Activated CD4-positive, alpha-beta T cell treated with anti-CD3 and anti-CD28 coated beads, Interleukin-2, amount 50 U/mL, for 48 hours (primary cell): ENCODE measurements around the gene AQP2.

Experiments
- DNase-seq, 2 experiments: peaks; one replicate each; pipeline ENCODE4 v3.0.0-alpha.2; 2020

AQP2 gene

DNA sequence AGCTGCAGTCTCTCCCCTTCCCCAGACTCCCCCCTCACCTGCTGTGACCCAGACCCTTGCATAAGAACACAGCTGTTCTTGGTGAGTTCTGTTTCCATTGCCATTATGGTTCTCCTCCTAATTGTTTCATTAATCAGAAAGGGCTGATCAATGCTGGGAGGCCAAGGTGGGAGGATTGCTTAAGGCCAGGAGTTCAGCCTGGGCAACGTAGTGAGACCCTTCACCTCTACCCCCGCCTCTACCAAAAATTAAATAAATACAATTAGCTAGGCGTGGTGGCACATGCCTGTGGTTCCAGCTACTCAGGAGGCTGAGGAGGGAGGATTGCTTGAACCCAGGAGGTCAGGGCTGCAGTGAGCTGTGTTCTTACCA lies 29.6 kb upstream of the AQP2 start:
- DNase-seq = no peak

GRCh38 chr12:49921299-49921698 lies 29.2 kb upstream of the AQP2 start:
- no peak for DNase-seq

GRCh38 chr12:49921936-49922335 lies 28.6 kb upstream of the AQP2 start:
- DNase-seq = no peak

GRCh38 chr12:49922349-49923034 lies 28.0 kb upstream of the AQP2 start:
- DNase-seq = no peak

DNA sequence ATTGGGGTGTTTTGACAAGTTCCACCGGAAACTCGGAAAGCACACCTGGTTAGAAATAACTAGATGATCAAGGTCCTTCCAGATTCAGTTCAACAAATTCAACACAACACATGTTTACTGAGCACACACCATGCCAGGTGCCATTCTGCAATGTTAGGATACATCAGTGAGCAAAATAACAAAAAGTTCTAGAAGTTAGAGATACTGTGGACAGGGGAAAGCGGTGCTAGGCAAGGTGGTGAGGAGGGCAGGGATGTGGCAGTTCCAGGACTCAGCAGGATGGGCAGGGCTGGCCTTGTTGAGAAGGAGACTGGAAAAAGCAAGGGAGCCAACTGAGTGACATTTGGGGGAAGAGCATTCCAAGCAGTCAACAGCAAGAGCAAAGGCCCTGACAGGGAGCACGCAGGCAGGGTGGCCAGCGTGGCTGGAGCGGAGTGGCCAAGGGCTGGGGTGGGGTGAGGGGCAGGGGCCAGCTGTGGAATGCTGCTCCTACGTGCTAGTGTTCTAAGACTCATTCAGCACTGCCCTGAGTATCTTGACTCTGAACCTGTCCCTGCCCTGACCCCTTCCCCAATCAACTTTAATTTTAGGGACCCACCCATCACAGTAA lies 27.4 kb upstream of the AQP2 start:
- DNase-seq = no peak

DNA sequence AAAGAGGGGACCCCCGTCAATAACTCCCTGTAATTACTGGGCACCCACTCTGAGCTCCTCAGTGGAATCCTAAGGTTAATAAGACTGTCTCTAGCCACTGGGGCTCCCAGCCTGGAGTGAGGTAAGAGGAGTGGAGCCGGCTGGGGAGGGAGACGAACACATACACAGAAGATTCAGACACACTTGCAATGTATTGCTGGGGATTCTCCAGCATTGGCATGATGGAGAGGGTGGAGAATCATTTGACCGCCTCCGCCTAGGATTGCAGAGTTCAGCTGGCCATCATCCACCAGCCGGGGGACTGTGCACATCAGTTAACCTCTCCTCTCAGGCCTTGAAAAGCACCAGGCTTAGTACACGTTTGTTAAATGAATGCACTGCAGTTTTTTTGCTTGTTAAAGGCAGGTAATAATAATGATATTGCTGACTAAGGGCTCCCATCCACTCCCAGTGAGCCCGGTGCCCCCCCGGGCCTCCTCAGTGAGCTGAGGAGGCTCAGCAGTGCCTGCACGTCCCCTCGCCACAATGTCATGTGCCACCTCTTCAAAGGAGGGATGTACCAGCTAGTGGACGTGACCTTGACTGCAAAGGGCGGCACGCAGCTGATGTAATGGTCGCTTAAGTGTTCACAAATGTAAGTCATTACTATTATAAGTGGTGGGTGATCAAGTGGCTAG lies 26.5 kb upstream of the AQP2 start:
- no peak for DNase-seq

- DNase-seq = no peak
These were observed 25.8 kb upstream of the AQP2 start for GRCh38 chr12:49924628-49925246.

- DNase-seq = no peak
These were observed 24.9 kb upstream of the AQP2 start for GRCh38 chr12:49925433-49926204.

- no peak for DNase-seq
These were observed 22.1 kb upstream of the AQP2 start for GRCh38 chr12:49928471-49928870.

- no peak for DNase-seq
These were observed 21.0 kb upstream of the AQP2 start for GRCh38 chr12:49929581-49929980.

- no peak for DNase-seq
These were observed 19.8 kb upstream of the AQP2 start for GRCh38 chr12:49930515-49931288.

DNA sequence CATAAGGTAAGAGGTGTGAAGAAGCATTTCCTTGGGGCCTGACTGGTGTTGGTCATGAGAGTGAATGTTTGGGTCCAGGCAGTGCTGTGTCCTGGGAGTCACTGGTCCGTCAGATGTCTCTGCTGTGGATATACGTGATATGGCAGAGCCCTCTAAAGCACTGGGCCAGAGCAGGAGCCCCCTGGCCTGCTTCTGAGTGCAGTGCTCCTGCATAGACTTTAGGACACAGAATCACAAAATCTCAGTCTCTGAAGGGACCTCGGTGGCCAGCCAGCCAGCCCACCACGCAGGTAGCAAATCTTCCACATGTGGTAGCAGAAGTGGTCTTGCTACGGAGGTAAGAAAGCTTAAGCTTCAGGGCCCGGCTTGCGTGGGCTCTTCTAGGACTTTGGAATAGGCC lies 18.5 kb upstream of the AQP2 start:
- DNase-seq = no peak

GRCh38 chr12:49932533-49933130 lies 17.9 kb upstream of the AQP2 start:
- DNase-seq = no peak

- no peak for DNase-seq
These were observed 16.7 kb upstream of the AQP2 start for GRCh38 chr12:49933796-49934195.

GRCh38 chr12:49934505-49934904 lies 16.0 kb upstream of the AQP2 start:
- DNase-seq = no peak

DNA sequence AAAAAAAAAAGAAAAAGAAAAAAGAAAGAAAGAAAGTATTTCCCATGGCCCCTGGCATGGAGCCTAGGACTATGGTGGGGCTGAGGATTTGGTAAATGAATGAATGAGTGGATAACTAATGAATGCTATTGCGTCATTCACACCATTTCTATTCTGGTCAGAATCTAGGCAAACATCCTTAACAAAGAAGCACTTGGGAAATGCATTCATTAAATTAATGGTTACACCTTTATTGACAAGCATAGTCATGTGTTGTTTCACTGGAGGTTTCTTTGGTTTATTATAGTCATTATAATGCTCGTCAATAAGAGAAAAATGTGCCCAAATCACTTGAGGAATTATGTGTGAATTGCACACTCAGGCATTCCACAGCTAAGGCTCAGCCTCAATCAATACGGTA lies 13.6 kb upstream of the AQP2 start:
- DNase-seq = no peak

DNA sequence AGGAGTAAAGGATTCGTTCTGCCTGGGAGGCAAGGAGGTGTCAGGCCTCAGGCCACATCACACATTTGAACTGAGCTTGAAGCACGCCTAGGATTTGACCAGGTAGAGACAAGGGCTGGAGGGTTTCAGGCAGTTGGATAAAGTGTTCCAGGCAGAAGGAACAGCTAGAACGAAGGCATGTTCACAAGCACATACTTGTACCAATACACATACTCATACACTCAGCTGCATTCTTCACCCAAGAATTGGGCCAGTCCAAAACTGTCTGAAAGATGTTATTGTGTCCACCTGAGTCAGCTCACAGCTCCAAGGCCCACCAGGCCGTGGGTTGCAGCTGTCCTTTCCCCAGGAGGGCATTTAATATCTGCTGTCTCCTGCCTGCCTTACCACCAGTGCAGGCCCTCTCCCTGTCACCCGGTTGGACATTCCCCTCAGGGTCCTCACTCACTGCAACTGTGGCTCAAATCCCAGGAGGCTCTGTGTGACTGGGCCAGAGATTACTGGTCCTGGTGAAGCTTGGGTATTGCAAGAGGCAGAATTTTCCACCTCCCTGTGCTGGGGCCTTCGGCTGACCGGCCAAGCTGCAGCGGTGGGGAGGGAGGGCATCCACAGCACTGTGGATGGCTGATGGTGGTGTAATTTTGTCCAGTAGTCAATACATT lies 12.8 kb upstream of the AQP2 start:
- no peak for DNase-seq

DNA sequence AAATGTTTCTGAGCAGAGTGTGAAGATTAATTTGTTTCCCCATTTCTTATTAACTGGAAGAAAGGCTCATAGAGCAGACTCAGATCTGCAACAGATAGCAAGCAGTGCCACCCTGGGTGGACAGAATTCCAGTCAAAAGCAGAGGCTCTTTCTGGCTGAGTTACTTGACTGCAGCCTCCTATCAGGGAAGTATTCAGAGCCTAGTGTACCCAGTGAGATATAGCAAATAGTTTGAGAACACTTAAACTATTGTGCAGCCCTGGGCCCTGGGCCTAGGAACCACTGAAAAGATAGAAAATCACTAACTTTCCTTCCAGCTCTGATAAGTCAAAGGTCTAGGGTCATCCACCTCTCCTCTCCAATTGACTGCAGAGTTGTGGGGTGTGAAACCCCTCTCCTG lies 11.2 kb upstream of the AQP2 start:
- no peak for DNase-seq

- no peak for DNase-seq
These were observed 10.8 kb upstream of the AQP2 start for GRCh38 chr12:49939707-49940106.

- DNase-seq = no peak
These were observed 8.7 kb upstream of the AQP2 start for GRCh38 chr12:49941556-49942511.
